Ovary (tissue), 3 donors: ENCODE data around the gene GAP43.

Experiments used
- POLR2A ChIP-seq: fragments of 450-650 bp; IDR thresholded peaks from one replicate; pipeline ENCODE4 v1.6.1; 2017; ENCODE audit warnings: antibody characterized with exemption, mild to moderate bottlenecking, moderate library complexity
- TF ChIP-seq, protein P1 (sequence below), 3 donors: fragments of 450-650 bp in 2 of 3; fragments of 200-600 bp in 1 of 3; IDR thresholded peaks; one replicate each; pipeline versions ENCODE4 v1.5.1 to v1.8.0; 2016 to 2022; ENCODE audit warnings: antibody characterized with exemption in 3 of 3, mild to moderate bottlenecking in 1 of 3
- donor health status: DM: no; HTN: no; CAD: no.

DNA sequence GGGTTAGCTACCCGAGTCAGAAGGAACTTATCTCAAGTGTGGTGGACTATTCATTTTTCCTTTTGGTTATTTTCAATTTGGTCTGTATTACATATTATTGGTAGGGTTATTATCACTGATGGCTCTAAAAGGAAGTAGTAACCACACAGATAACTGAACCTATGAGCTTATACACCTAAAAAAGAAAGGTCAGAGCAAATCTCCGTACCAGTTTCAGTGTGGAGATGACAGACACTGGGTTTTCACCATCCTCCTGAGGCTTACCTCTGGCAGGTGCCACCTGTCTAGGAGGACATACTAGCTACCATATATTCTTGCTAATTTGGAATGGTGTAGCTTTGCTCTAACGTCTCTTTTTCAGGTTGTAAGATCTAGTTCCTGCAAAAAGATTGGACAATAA lies 10.2 kb downstream of the GAP43 start:
- TF ChIP-seq, protein P1, sequence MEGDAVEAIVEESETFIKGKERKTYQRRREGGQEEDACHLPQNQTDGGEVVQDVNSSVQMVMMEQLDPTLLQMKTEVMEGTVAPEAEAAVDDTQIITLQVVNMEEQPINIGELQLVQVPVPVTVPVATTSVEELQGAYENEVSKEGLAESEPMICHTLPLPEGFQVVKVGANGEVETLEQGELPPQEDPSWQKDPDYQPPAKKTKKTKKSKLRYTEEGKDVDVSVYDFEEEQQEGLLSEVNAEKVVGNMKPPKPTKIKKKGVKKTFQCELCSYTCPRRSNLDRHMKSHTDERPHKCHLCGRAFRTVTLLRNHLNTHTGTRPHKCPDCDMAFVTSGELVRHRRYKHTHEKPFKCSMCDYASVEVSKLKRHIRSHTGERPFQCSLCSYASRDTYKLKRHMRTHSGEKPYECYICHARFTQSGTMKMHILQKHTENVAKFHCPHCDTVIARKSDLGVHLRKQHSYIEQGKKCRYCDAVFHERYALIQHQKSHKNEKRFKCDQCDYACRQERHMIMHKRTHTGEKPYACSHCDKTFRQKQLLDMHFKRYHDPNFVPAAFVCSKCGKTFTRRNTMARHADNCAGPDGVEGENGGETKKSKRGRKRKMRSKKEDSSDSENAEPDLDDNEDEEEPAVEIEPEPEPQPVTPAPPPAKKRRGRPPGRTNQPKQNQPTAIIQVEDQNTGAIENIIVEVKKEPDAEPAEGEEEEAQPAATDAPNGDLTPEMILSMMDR (IDR thresholded peaks at IDR 0.05) = no peak
- no peak for TF ChIP-seq POLR2A
